ENCODE measurements around the gene MCM9.

- TF ChIP-seq POLR2A (IDR thresholded peaks at IDR 0.05) = no peak
- TF ChIP-seq CTCF (IDR thresholded peaks at IDR 0.05) = no peak
Observed at GRCh38 chr6:118905084-118905483, 29.9 kb downstream of the MCM9 start.

All from right lobe of liver (tissue), 4 donors.